K562 (cell line): ENCODE data around the gene SLTM. TPM values are rescaled to one million over a fixed set of nuclear protein-coding genes. Genes with fewer than 3 reads are reported as not detected.

Source experiments
- ATAC-seq: fragments of 200-7000 bp; cut with Tn5 transposase; 3 replicates; pipeline ENCODE4 v1.9.1; 2020; ENCODE audit warnings: moderate library complexity
- BruUV-seq: library from RNA; stranded (reverse); fragments of 400-500 nt; replicated peaks from 2 replicates; lab custom pipeline; 2021; lab: Mats Ljungman, UMichigan
- CTCF ChIA-PET: fragments of 300-600 bp; formaldehyde crosslinking; extraction: SDS; loops from one replicate; lab custom pipeline; 2021; ENCODE audit warnings: low intra/inter-chr PET ratio; lab: Yijun Ruan, JAX
- POLR2A ChIA-PET: fragments of 300-600, 350-650 bp; sonication (Branson Sonifier 250); formaldehyde crosslinking; extraction: SDS; loops from one replicate; lab custom pipeline; 2021; ENCODE audit warnings: antibody characterized with exemption, inconsistent platforms; lab: Yijun Ruan, JAX
- DNase-seq, 4 experiments: peaks; one replicate each; pipeline versions ENCODE4 v3.0.0 to v3.0.0-alpha.2; 2011 to 2018; ENCODE audit warnings: low spot score in 3 of 4, mixed read lengths in 3 of 4; ENCODE audit errors: extremely low read depth in 1 of 4
- FAIRE-seq: peaks from 2 replicates; lab custom pipeline; 2011; peaks lifted over from hg19 to GRCh38; lab: Jason Lieb, UNC
- H2AFZ ChIP-seq: 2 replicates; pipeline ENCODE4 v1.6.0; 2011; ENCODE audit warnings: low read depth, low read length, control low read depth, inconsistent platforms
- H3K27ac ChIP-seq: fragments of 200-600 bp; 3 replicates; pipeline ENCODE4 v1.8.0; 2011; ENCODE audit warnings: low read depth, mild to moderate bottlenecking, control low read depth, inconsistent platforms, low read length, moderate library complexity, mixed read lengths; ENCODE audit errors: extremely low read depth
- H3K27me3 ChIP-seq, 2 experiments: fragments of 300-600 bp in 1 of 2; 2 replicates in 1 of 2; 3 replicates in 1 of 2; pipeline versions ENCODE4 v1.6.0 to v1.8.0; 2011; ENCODE audit warnings: inconsistent platforms in 2 of 2, low read length in 2 of 2, mild to moderate bottlenecking in 1 of 2, mixed read lengths in 1 of 2, moderate library complexity in 1 of 2; ENCODE audit not compliant: control insufficient read depth in 2 of 2, insufficient read depth in 2 of 2
- H3K36me3 ChIP-seq: fragments of 300-600 bp; 3 replicates; pipeline ENCODE4 v1.8.0; 2011; ENCODE audit warnings: mild to moderate bottlenecking, low read length, inconsistent platforms; ENCODE audit not compliant: control insufficient read depth, insufficient read depth
- H3K4me1 ChIP-seq, 2 experiments: fragments of 200-600 bp in 1 of 2; replicated peaks in 1 of 2; 2 replicates in 1 of 2; 3 replicates in 1 of 2; pipeline versions ENCODE4 v1.5.1 to v1.8.0; 2011; ENCODE audit warnings: inconsistent platforms in 2 of 2, low read length in 2 of 2, mild to moderate bottlenecking in 1 of 2, mixed read lengths in 1 of 2, moderate library complexity in 1 of 2; ENCODE audit not compliant: control insufficient read depth in 2 of 2, insufficient read depth in 2 of 2
- H3K4me2 ChIP-seq: 2 replicates; pipeline ENCODE4 v1.6.1; 2011; ENCODE audit warnings: low read length, control low read depth, inconsistent platforms, mixed read lengths; ENCODE audit not compliant: insufficient read depth
- H3K4me3 ChIP-seq: fragments of 200-600 bp; sonication (generic), shearing (Covaris generic); 2 replicates; pipeline ENCODE4 v1.5.1; 2016; ENCODE audit warnings: control low read depth, inconsistent platforms
- H3K79me2 ChIP-seq: fragments of 200-600 bp; 3 replicates; pipeline ENCODE4 v1.8.0; 2011; ENCODE audit warnings: low read length, inconsistent platforms; ENCODE audit not compliant: control insufficient read depth, insufficient read depth
- H3K9ac ChIP-seq, 2 experiments: 2 replicates each; pipeline versions ENCODE4 v1.6.0 to v1.6.1; 2011; ENCODE audit warnings: low read depth in 2 of 2, low read length in 2 of 2, control low read depth in 1 of 2, inconsistent platforms in 1 of 2, mild to moderate bottlenecking in 1 of 2, mixed read lengths in 1 of 2; ENCODE audit not compliant: insufficient read depth in 1 of 2
- H3K9me1 ChIP-seq: one replicate; pipeline ENCODE4 v1.6.0; 2011; ENCODE audit warnings: inconsistent platforms, mild to moderate bottlenecking, low read length, moderate library complexity; ENCODE audit not compliant: control insufficient read depth, insufficient read depth
- H3K9me3 ChIP-seq: replicated peaks from 2 replicates; pipeline ENCODE4 v1.5.1; 2011; ENCODE audit warnings: low read depth, low read length, inconsistent platforms; ENCODE audit not compliant: control insufficient read depth, insufficient read depth
- H4K20me1 ChIP-seq: replicated peaks from 2 replicates; pipeline ENCODE4 v1.6.1; 2011; ENCODE audit warnings: low read length, inconsistent platforms, mixed read lengths; ENCODE audit not compliant: control insufficient read depth, insufficient read depth
- BRD4 ChIP-seq: fragments of 200-600 bp; sonication (generic); IDR thresholded peaks from 2 replicates; pipeline ENCODE4 v1.6.1; 2017; ENCODE audit warnings: inconsistent platforms
- DEAF1 ChIP-seq: fragments of 450-650 bp; formaldehyde crosslinking; IDR thresholded peaks from 2 replicates; pipeline ENCODE4 v1.4.0; 2020; ENCODE audit warnings: mild to moderate bottlenecking, moderate library complexity
- DIDO1 ChIP-seq: fragments of 450-650 bp; IDR thresholded peaks from 2 replicates; pipeline ENCODE4 v1.6.1; 2016; ENCODE audit warnings: low read depth, missing biosample characterization, missing genetic modification characterization
- FOXA3 ChIP-seq, 2 experiments: fragments of 450-650 bp in 1 of 2; sonication (generic) in 1 of 2; formaldehyde crosslinking; IDR thresholded peaks in 1 of 2; conservative IDR thresholded peaks in 1 of 2; 2 replicates each; pipeline versions ENCODE4 v1.4.0 to v1.8.0; 2020 to 2022; ENCODE audit warnings: mild to moderate bottlenecking in 2 of 2, missing genetic modification reagents in 1 of 2
- HNRNPUL1 ChIP-seq: fragments of 200-400 bp; formaldehyde crosslinking; IDR thresholded peaks from 2 replicates; pipeline ENCODE4 v1.6.1; 2017; ENCODE audit warnings: low read length
- KLF16 ChIP-seq: IDR thresholded peaks from 2 replicates; pipeline ENCODE4 v1.6.1; 2016; ENCODE audit warnings: antibody characterized with exemption
- MAFF ChIP-seq: IDR thresholded peaks from 2 replicates; pipeline ENCODE4 v1.6.1; 2012; ENCODE audit warnings: low read length, improper control_type of control experiment
- NCOA2 ChIP-seq, 2 experiments: fragments of 450-650 bp; IDR thresholded peaks; 2 replicates each; pipeline ENCODE4 v1.6.1; 2018; ENCODE audit warnings: mild to moderate bottlenecking in 2 of 2, moderate library complexity in 1 of 2; ENCODE audit not compliant: partially characterized antibody in 2 of 2
- PHB ChIP-seq: fragments of 250-450 bp; sonication (Bioruptor Pico); IDR thresholded peaks from 2 replicates; pipeline ENCODE4 v1.5.0; 2021
- PHF20 ChIP-seq: fragments of 450-650 bp; IDR thresholded peaks from 2 replicates; pipeline ENCODE4 v1.6.1; 2018; ENCODE audit not compliant: partially characterized antibody
- PTTG1 ChIP-seq: fragments of 450-650 bp; IDR thresholded peaks from 2 replicates; pipeline ENCODE4 v1.6.1; 2016; ENCODE audit warnings: low read depth, mild to moderate bottlenecking, missing genetic modification characterization, missing compliant biosample characterization
- RBM14 ChIP-seq: fragments of 200-400 bp; formaldehyde crosslinking; IDR thresholded peaks from 2 replicates; pipeline ENCODE4 v1.6.1; 2018; ENCODE audit warnings: low read depth, mild to moderate bottlenecking, low read length, moderate library complexity, borderline replicate concordance; ENCODE audit not compliant: insufficient read depth
- RCOR1 ChIP-seq, 2 experiments: IDR thresholded peaks; 2 replicates each; pipeline ENCODE4 v1.6.1; 2012; ENCODE audit warnings: low read depth in 2 of 2, low read length in 2 of 2, borderline replicate concordance in 1 of 2, improper control_type of control experiment in 1 of 2
- SMARCA4 ChIP-seq: fragments of 450-650 bp; IDR thresholded peaks from 2 replicates; pipeline ENCODE4 v1.6.1; 2016
- STAG1 ChIP-seq: sonication (generic); formaldehyde crosslinking; IDR thresholded peaks from 2 replicates; pipeline ENCODE4 v1.5.0; 2020; ENCODE audit warnings: missing genetic modification reagents, borderline replicate concordance
- TCF7L2 ChIP-seq: fragments of 150-350 bp; IDR thresholded peaks from 2 replicates; pipeline ENCODE4 v1.6.1; 2016; ENCODE audit warnings: low read depth, mild to moderate bottlenecking, low read length, moderate library complexity
- ZFP1 ChIP-seq: fragments of 450-650 bp; formaldehyde crosslinking; IDR thresholded peaks from 2 replicates; pipeline ENCODE4 v1.4.0; 2020; ENCODE audit warnings: mild to moderate bottlenecking, mixed read lengths
- ZFX ChIP-seq: sonication (generic); formaldehyde crosslinking; IDR thresholded peaks from 2 replicates; pipeline ENCODE4 v1.8.0; 2022; ENCODE audit warnings: mild to moderate bottlenecking, missing genetic modification reagents, moderate library complexity
- ZNF134 ChIP-seq: fragments of 250-450 bp; sonication (Bioruptor Pico); conservative IDR thresholded peaks from 2 replicates; pipeline ENCODE4 v1.4.0; 2020
- ZNF143 ChIP-seq: sonication (generic); formaldehyde crosslinking; IDR thresholded peaks from 2 replicates; pipeline ENCODE4 v1.9.0; 2022; ENCODE audit warnings: mild to moderate bottlenecking, missing genetic modification reagents
- ZNF232 ChIP-seq: sonication (generic); formaldehyde crosslinking; IDR thresholded peaks from 2 replicates; pipeline ENCODE4 v1.8.0; 2022; ENCODE audit warnings: mild to moderate bottlenecking, missing genetic modification reagents
- ZNF707 ChIP-seq: fragments of 250-450 bp; sonication (Bioruptor Pico); conservative IDR thresholded peaks from 2 replicates; pipeline ENCODE4 v1.8.0; 2022; ENCODE audit warnings: inconsistent platforms, mild to moderate bottlenecking, moderate library complexity
- in situ Hi-C: fragments of 300-500 bp; cut with MboI; formaldehyde crosslinking; loops from 4 replicates; pipeline ENCODE4 v1.15.0; 2018; ENCODE audit warnings: inconsistent platforms, mixed read lengths
- intact Hi-C: fragments of 100-400 bp; cut with micrococcal nuclease; formaldehyde crosslinking; loops from 2 replicates; pipeline ENCODE4 v1.14.2; 2022
- polyA plus RNA-seq, 8 experiments: library from polyadenylated mRNA; depleted of rRNA in 4 of 8; stranded (reverse) in 5 of 8; unstranded in 3 of 8; fragments of >200 nt; fragmentation: Nextera tagmentation in 2 of 8; fragmentation: Illumina TruSeq in 1 of 8; extraction: Ambion mirVana in 2 of 8; extraction: Trizol in 1 of 8; gene quantifications; 2 replicates each; pipeline versions ENCODE4 v1.2.1 to v1.2.3, GENCODE V29; 2011 to 2014; ENCODE audit warnings: inconsistent platforms in 1 of 8, missing spikeins in 1 of 8
- total RNA-seq, 7 experiments: library from RNA; depleted of rRNA in 6 of 7; stranded (reverse); fragments of >200 nt in 6 of 7; fragmentation: Illumina TruSeq in 2 of 7; extraction: Trizol in 2 of 7; gene quantifications; 2 replicates each; pipeline versions ENCODE4 v1.2.1 to v1.2.3, GENCODE V29; 2011 to 2021; ENCODE audit warnings: low replicate concordance in 1 of 7

Gene SLTM
- total and polyA plus RNA-seq, 9 of the 15 experiments (the other 6 are each of a cell fraction or from before 2014, with no cell fraction given) = 39.5 to 163 (median 102) TPM

- TF ChIP-seq DEAF1 (CRISPR knock-in tag) = peak; percentile 40; the same call in 1 of the 2 replicates
- peak in 1 of 2 experiments; percentile 73; a peak in 1 of 4 replicates for TF ChIP-seq RCOR1 (IDR thresholded peaks at IDR 0.05; ENCODE audit: borderline replicate concordance in 1 of 2, low read depth in 2 of 2, low read length in 2 of 2)
Measured at GRCh38 chr15:58957101-58957973, 23.9 kb upstream of the SLTM start (continued).

GRCh38 chr15:58952751-58953150 lies 19.3 kb upstream of the SLTM start:
- ChIA-PET CTCF (no interaction called here), POLR2A (interaction anchor here (0.7 to 1.0 kb wide), 2 partner anchors 13 to 549 kb away, joined by 3 to 4 read pairs; no protein-coding TSS in a partner anchor)
- Histone ChIP-seq H3K9me1 (no peaks in the 10 kb centered on the region), H3K36me3 (no peaks in the 10 kb centered on the region), H3K4me1 (peaks cover 0 to 7% of the 10 kb centered on the region in 2 experiments; a peak in 2 of 5 replicates), H3K4me3 (no peak overlapping the region), H2AFZ (peak overlapping the region; percentile 80), H3K27ac (no peak overlapping the region), H3K9me3 (no peaks in the 10 kb centered on the region; the same call in 1 of the 2 replicates), H4K20me1 (no peaks in the 10 kb centered on the region), H3K4me2 (no peak overlapping the region), H3K79me2 (no peaks in the 10 kb centered on the region), H3K9ac (no peak overlapping the region), H3K27me3 (no peaks in the 10 kb centered on the region)
- intact Hi-C loops = no loop called here
- DNase-seq = no peak
- in situ Hi-C loops = no loop called here
- ATAC-seq = peak; percentile 32; the same call in 1 of the 3 replicates
- no TSS peak for BruUV-seq
- FAIRE-seq = no peak
- TF ChIP-seq ZNF232 (CRISPR knock-in tag) (no peak), ZFP1 (no peak), PHF20 (no peak), KLF16 (no peak), PHB (CRISPR knock-in tag) (no peak), DIDO1 (tag) (no peak), ZNF707 (no peak), BRD4 (no peak), ZFX (CRISPR knock-in tag) (no peak), RBM14 (no peak), PTTG1 (tag) (no peak), ZNF143 (no peak), ZNF134 (CRISPR knock-in tag) (no peak), TCF7L2 (no peak), MAFF (peak; percentile 58; the same call in 1 of the 2 replicates), HNRNPUL1 (no peak), STAG1 (no peak), NCOA2 (IDR thresholded peaks at IDR 0.05; ENCODE audit: partially characterized antibody in 2 of 2) (no peak), SMARCA4 (0 out of 2 replicates have a peak, but pooled peaks have one; percentile 26), FOXA3 (CRISPR knock-in tag; conservative IDR thresholded peaks at IDR 0.05 in 1 of 2, IDR thresholded peaks at IDR 0.05 in 1 of 2) (no peak)
